Left renal pelvis (tissue), 4 donors: Measurements from ENCODE around the gene NPAS4. TPM values are rescaled to one million over a fixed set of nuclear protein-coding genes. Genes with fewer than 3 reads are reported as not detected.
A peak's percentile ranks its signal among the peaks of the same experiment; 100 is the strongest.
"Not testable (repeated sequence)": the region's sequence is repeated elsewhere in the genome, so short reads cannot be mapped to it uniquely, and the experiment has no call there.

Experiments
- DNase-seq, 4 donors: peaks; one replicate each; pipeline ENCODE4 v3.0.0-alpha.2; 2013; ENCODE audit warnings: low read depth in 4 of 4, low spot score in 3 of 4
- polyA plus RNA-seq, 4 donors: library from polyadenylated mRNA; unstranded; fragments of 120-200 nt; gene quantifications; one replicate each; pipeline ENCODE4 v1.2.1, GENCODE V29; 2013; ENCODE audit not compliant: insufficient read length in 4 of 4

The NPAS4 gene
- polyA plus RNA-seq, 4 donors: 0.19 to 0.57 (median 0.42) TPM

DNA sequence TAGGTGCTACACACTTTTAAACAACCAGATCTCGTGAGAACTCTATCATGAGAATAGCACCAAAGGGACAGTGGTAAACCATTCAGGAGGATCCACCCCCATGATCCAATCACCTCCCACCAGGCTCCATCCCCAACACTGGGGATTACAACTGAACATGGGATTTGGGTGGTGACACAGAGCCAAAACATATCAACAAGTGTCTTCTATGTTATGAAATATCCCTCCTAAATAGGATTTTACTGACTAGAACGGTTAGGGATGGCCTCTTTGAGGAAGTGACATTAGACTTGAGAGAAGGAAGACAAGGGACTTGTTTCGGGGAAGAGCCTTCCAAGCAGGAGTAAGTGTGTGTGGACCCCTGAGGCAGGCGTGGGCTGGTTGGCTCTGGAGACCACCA is 29.7 kb downstream of the NPAS4 start:
- DNase-seq: no peak

GRCh38 chr11:66451663-66452062 is 30.8 kb downstream of the NPAS4 start:
- DNase-seq: no peak

DNA sequence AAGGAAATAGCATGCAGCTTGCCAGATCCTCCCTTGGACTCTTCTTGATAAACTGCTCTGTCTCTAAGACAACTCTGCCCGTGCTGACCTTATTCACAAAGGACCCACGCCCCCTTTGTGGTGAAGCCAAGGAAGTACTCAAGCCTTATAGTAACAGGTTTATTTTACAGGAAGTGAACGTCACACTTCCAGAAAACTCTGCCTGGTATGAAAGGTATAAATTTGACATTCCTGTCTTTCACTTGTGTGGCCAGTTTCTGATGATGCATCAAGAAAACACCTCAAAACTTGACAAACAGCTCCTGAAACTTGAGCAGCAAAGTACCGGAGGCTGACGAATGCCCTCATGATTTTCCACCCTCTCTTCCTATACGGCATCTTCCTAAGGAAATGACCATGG is 33.4 kb downstream of the NPAS4 start:
- DNase-seq: no peak

- DNase-seq: no peak
These were observed 34.0 kb downstream of the NPAS4 start for GRCh38 chr11:66454828-66455227.

- no peak for DNase-seq
These were observed 37.0 kb downstream of the NPAS4 start for GRCh38 chr11:66457826-66458225.

- DNase-seq: no peak
These were observed 38.4 kb downstream of the NPAS4 start for GRCh38 chr11:66459138-66459778.

- no peak for DNase-seq
These were observed 41.2 kb downstream of the NPAS4 start for GRCh38 chr11:66462010-66462409.

DNA sequence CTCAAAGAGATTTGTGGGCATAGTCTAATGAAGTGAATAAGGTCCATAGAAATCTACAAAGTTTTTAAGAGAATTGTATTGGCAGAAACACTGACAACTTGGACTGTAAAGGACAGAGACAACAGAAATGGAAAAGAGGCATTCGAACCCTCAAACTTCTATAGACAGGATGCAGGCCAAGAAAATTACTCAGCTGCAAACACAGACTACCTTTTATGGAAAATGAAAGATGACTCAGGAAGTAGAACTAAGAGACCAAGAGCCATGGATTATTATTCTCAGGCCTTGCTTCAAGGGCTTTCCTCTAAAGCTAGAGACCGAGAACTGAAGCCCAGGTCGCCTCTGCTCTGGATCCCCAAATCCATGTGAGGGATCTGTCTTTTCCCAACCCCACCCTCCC is 42.1 kb downstream of the NPAS4 start:
- DNase-seq: no peak

GRCh38 chr11:66464116-66464515 is 43.3 kb downstream of the NPAS4 start:
- DNase-seq: not testable (repeated sequence)

- no peak for DNase-seq
These were observed 44.1 kb downstream of the NPAS4 start for GRCh38 chr11:66464916-66465315.

DNA sequence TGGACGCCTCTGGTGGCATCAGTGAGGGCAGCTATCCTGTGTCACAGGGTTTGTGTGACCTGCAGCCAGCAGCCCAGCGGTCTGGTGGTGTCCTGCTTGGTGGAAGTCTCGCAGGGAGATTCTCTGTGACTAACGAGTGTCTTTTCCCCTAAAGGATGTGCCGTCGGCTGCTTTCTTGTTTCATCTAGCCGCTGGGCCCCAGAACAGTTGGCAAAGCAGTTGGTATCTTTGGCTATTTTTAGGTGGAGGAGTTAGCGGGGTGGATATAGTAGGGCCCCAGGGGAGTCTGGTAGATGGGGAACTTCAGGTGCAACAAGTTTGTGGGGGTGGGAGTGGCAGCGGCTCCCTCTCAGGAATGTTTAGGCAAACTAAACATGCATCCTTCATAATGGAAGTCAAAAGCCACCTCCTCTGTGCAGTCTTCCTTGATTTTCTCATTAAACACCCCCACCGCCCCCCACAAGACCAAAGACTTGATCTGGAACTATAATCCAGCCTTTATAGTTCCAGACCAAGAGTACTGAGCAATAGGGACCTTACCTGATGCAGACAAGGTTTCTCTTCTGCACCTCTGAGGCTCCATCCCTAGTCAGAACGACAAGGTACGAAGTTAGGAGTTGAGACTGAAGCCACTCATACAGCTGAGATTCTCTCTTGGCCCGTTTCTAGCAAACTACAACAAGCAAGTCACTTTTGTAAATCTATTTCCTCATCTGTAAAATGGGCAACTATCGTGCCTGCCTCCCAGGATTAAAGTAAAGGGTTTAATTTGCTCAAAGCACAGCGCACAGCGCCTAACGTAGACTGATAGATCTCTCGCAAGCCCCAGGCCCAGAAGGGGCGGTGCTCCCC is 44.8 kb downstream of the NPAS4 start:
- no peak for DNase-seq

GRCh38 chr11:66466225-66467033 is 45.6 kb downstream of the NPAS4 start, which contains the start of gene PELI3:
Gene PELI3 (plus strand): TSS chr11:66466905. CDS start chr11:66468129, 1,224 bp downstream.
- DNase-seq: peak; percentile 85 to 90 (median 87)

GRCh38 chr11:66467034-66467659 is 46.3 kb downstream of the NPAS4 start:
- DNase-seq: no peak

DNA sequence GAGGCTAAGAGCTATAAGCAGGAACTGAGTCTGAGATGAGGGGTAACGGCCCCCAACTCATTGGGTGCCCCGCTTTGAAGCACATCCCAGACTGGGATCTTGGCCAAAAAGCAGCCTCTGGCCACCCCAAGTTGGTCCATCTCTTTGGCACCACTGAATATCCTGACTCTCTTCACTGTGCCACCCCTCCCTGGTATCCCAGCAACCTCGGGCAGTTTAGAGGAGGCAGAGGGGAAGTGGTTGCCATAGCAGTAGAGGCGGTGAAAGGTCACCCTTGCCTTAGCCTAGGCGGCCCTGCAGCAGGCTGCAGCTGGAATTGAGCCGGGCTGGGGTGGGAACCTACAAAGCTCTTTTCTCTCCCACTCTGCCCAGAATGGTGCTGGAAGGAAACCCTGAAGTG is 46.9 kb downstream of the NPAS4 start:
- no peak for DNase-seq

GRCh38 chr11:66468691-66469090 is 47.9 kb downstream of the NPAS4 start:
- no peak for DNase-seq

DNA sequence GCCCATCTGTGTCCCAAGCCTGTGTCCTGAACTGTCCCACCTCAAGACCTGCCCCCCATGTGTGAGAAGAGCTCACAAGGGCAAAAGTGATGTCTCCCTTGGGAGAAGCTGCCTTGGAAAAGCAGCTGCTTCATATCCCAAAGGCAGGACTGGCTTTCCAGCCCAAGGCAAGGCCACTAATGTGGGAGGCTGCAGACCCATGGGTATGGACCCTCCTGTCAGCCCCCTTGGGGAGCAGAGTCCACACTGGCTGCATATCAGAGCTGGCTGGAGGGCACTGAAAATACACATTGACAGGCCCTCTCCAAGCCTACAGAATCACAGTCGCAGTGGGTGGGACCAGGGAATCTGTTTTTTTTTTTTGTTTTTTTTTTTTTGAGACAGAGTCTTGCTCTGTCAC is 48.6 kb downstream of the NPAS4 start:
- DNase-seq: no peak

GRCh38 chr11:66470015-66470414 is 49.2 kb downstream of the NPAS4 start:
- no peak for DNase-seq

DNA sequence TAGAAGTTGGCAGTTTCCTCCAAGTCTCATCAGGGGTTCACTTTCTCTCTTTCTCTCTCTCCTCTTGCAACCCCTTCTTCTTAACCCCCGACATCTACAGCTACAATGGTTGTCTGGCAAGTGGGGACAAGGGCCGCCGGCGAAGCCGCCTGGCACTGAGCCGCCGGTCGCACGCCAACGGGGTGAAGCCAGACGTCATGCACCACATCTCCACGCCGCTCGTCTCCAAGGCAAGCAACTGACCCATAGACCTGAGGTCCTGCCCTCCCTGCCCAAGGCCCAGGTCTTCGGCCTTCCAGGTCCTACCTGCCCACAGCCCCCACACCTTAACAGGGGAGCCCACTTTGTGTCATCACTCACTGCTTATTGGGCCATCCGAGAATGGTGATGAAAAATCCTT is 50.3 kb downstream of the NPAS4 start:
- DNase-seq: no peak

- no peak for DNase-seq
These were observed 51.2 kb downstream of the NPAS4 start for GRCh38 chr11:66472054-66472453.

DNA sequence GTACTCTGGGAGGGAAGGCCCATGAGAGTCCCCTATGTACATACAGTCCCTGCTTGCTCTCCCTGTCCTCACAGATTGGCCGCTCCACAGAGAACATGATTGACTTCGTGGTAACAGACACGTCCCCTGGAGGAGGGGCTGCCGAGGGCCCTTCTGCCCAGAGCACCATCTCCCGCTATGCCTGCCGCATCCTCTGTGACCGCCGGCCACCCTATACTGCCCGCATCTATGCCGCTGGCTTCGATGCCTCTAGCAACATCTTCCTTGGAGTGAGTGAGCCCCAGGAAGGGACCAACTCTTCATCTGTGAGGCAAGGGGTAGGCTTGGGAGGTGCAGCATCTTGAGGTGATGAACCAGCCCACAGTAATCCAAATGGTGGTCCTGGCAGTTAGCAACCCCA is 52.3 kb downstream of the NPAS4 start:
- DNase-seq: no peak
